Lung (tissue), 12 donors: ENCODE measurements around the gene SFRP5. TPM values are rescaled to one million over a fixed set of nuclear protein-coding genes. Genes with fewer than 3 reads are reported as not detected.

Experiments
- ATAC-seq: fragments of 200-7000 bp; cut with Tn5 transposase; one replicate; pipeline ENCODE4 v1.9.1; 2020; ENCODE audit warnings: moderate number of reproducible peaks; ENCODE audit not compliant: insufficient read depth, low FRiP score
- DNase-seq, 3 donors: peaks; one replicate each; pipeline ENCODE4 v3.0.0-alpha.2; 2013 to 2017
- H3K27ac ChIP-seq, 2 donors: one replicate each; pipeline ENCODE4 v1.5.1; 2013; ENCODE audit warnings: mild to moderate bottlenecking in 2 of 2, moderate library complexity in 2 of 2, control low read depth in 1 of 2, inconsistent platforms in 1 of 2, low read depth in 1 of 2, low read length in 1 of 2
- H3K27me3 ChIP-seq, 3 donors: one replicate each; pipeline ENCODE4 v1.5.1; 2013; ENCODE audit warnings: low read length in 2 of 3; ENCODE audit not compliant: control insufficient read depth in 3 of 3, insufficient read depth in 3 of 3
- H3K36me3 ChIP-seq, 4 donors: one replicate each; pipeline ENCODE4 v1.5.1; 2013; ENCODE audit warnings: low read length in 4 of 4, mild to moderate bottlenecking in 1 of 4, moderate library complexity in 1 of 4; ENCODE audit not compliant: control insufficient read depth in 4 of 4, insufficient read depth in 4 of 4
- H3K4me1 ChIP-seq, 5 donors: one replicate each; pipeline ENCODE4 v1.5.1; 2013; ENCODE audit warnings: low read length in 5 of 5, mild to moderate bottlenecking in 2 of 5, moderate library complexity in 1 of 5; ENCODE audit not compliant: control insufficient read depth in 5 of 5, insufficient read depth in 5 of 5
- H3K4me3 ChIP-seq: one replicate; pipeline ENCODE4 v1.5.1; 2013; ENCODE audit warnings: mild to moderate bottlenecking, control low read depth, moderate library complexity
- H3K9ac ChIP-seq, 2 donors: one replicate each; pipeline ENCODE4 v1.5.1; 2013; ENCODE audit warnings: low read length in 2 of 2, control low read depth in 1 of 2; ENCODE audit not compliant: insufficient read depth in 1 of 2
- H3K9me3 ChIP-seq, 4 donors: one replicate each; pipeline ENCODE4 v1.5.1; 2013; ENCODE audit warnings: low read length in 3 of 4, mild to moderate bottlenecking in 1 of 4, moderate library complexity in 1 of 4; ENCODE audit not compliant: control insufficient read depth in 4 of 4, insufficient read depth in 3 of 4
- CTCF ChIP-seq: IDR thresholded peaks from 2 replicates; pipeline ENCODE4 v1.5.1; 2012; ENCODE audit warnings: mild to moderate bottlenecking; ENCODE audit errors: control extremely low read depth, extremely low read depth
- WGBS, 2 donors: extraction: QIAGEN DNeasy Blood & Tissue Kit; methylation state at CpG; one replicate each; pipeline ENCODE4 v1.1.7; 2013; 5-methylcytosine and 5-hydroxymethylcytosine counted together
- polyA plus RNA-seq, 2 donors: library from polyadenylated mRNA; stranded (reverse); fragments of 200-250 nt; gene quantifications; one replicate each; pipeline ENCODE4 v1.2.1, GENCODE V29; 2013
- total RNA-seq, 2 donors: library from RNA; depleted of rRNA in 1 of 2; stranded (reverse); fragments of >200 nt in 1 of 2; gene quantifications; one replicate each; pipeline ENCODE4 v1.2.1, GENCODE V29; 2014 to 2021
- donor health status: control.
- donor health status: control.
- donor health status: Bipolar disorder and iron deficiency.
- donor health status: healthy.
- donor health status: DM: yes; HTN: yes; CAD: no.

The SFRP5 gene
- total and polyA plus RNA-seq, 4 donors, result 0.44 to 12.8 (median 1.7) TPM

- H3K4me3 ChIP-seq, result no peak overlapping the region
- TF ChIP-seq CTCF, result no peak
- H3K36me3 ChIP-seq, result no peaks in the 10 kb centered on the region
- peaks cover 0 to 8% (median 2%) of the 10 kb centered on the region in 5 donors for H3K4me1 ChIP-seq
- 13 to 14% methylated on average over 22 of the region's 22 CpGs for WGBS, 2 donors
- peak overlapping the region in 1 of 2 donors; percentile 34 for H3K27ac ChIP-seq
- no peak overlapping the region for H3K9ac ChIP-seq
- H3K27me3 ChIP-seq, result no peaks in the 10 kb centered on the region
- no peaks in the 10 kb centered on the region for H3K9me3 ChIP-seq
- ATAC-seq (peak; percentile 44), DNase-seq (peak; percentile 64 to 81 (median 66))
Measured at GRCh38 chr10:97788552-97789442, 17.0 kb upstream of the SFRP5 start.

- H3K9me3 ChIP-seq, result no peaks in the 10 kb centered on the region
- H3K4me3 ChIP-seq, result no peak overlapping the region
- peak overlapping the region in 1 of 2 donors; percentile 6 for H3K27ac ChIP-seq
- H3K9ac ChIP-seq, result no peak overlapping the region
- TF ChIP-seq CTCF, result no peak
- DNase-seq (no peak), ATAC-seq (no peak)
- H3K36me3 ChIP-seq, result no peaks in the 10 kb centered on the region
- no peaks in the 10 kb centered on the region for H3K27me3 ChIP-seq
- peaks cover 0 to 29% (median 15%) of the 10 kb centered on the region in 5 donors for H3K4me1 ChIP-seq
- 69 to 80% methylated on average over 9 of the region's 9 CpGs for WGBS, 2 donors
Measured at GRCh38 chr10:97785731-97786130, 13.9 kb upstream of the SFRP5 start.

- TF ChIP-seq CTCF, result no peak
- Histone ChIP-seq H3K36me3 (no peaks in the 10 kb centered on the region), H3K9ac (no peak overlapping the region), H3K27ac (no peak overlapping the region), H3K4me1 (peaks cover 0 to 34% (median 15%) of the 10 kb centered on the region in 5 donors), H3K4me3 (no peak overlapping the region), H3K27me3 (no peaks in the 10 kb centered on the region), H3K9me3 (no peaks in the 10 kb centered on the region)
- DNase-seq, result no peak
- ATAC-seq, result no peak
- 75 to 91% methylated on average over 5 of the region's 5 CpGs for WGBS, 2 donors
Measured at GRCh38 chr10:97785231-97785630, 13.4 kb upstream of the SFRP5 start.
